Mucosa of stomach (tissue), 1 donor: ENCODE measurements around the gene DGKD.

Experiments used
- H3K27me3 ChIP-seq: one replicate; pipeline ENCODE4 v1.7.0; 2013; ENCODE audit warnings: mild to moderate bottlenecking, low read length; ENCODE audit not compliant: control insufficient read depth, insufficient read depth
- H3K36me3 ChIP-seq: one replicate; pipeline ENCODE4 v1.7.0; 2013; ENCODE audit warnings: low read length; ENCODE audit not compliant: control insufficient read depth, insufficient read depth
- H3K4me1 ChIP-seq: one replicate; pipeline ENCODE4 v1.7.0; 2013; ENCODE audit warnings: mild to moderate bottlenecking, low read length; ENCODE audit not compliant: control insufficient read depth, insufficient read depth
- H3K4me3 ChIP-seq: one replicate; pipeline ENCODE4 v1.7.0; 2013; ENCODE audit warnings: low read length
- H3K9ac ChIP-seq: one replicate; pipeline ENCODE4 v1.7.0; 2013; ENCODE audit warnings: mild to moderate bottlenecking, low read length, moderate library complexity
- H3K9me3 ChIP-seq: one replicate; pipeline ENCODE4 v1.7.0; 2013; ENCODE audit warnings: mild to moderate bottlenecking, low read length, moderate library complexity; ENCODE audit not compliant: control insufficient read depth
- donor health status: Pancreatic carcinoma.

Gene DGKD

GRCh38 chr2:233476651-233477547 lies 122.6 kb downstream of the DGKD start:
- Histone ChIP-seq H3K36me3 (no peaks in the 10 kb centered on the region), H3K4me1 (peaks cover 27% of the 10 kb centered on the region), H3K27me3 (no peaks in the 10 kb centered on the region)

GRCh38 chr2:233477548-233478433 lies 123.5 kb downstream of the DGKD start:
- Histone ChIP-seq H3K36me3 (no peaks in the 10 kb centered on the region), H3K9ac (no peak overlapping the region), H3K9me3 (no peaks in the 10 kb centered on the region), H3K4me3 (no peak overlapping the region), H3K4me1 (peaks cover 28% of the 10 kb centered on the region), H3K27me3 (no peaks in the 10 kb centered on the region)

More at GRCh38 chr2:233476651-233477547, 122.6 kb downstream of the DGKD start:
- Histone ChIP-seq H3K4me3 (no peak overlapping the region), H3K9me3 (no peaks in the 10 kb centered on the region), H3K9ac (no peak overlapping the region)

- peaks cover 28% of the 10 kb centered on the region for H3K4me1 ChIP-seq
- peak overlapping the region; percentile 53 for H3K9ac ChIP-seq
- no peaks in the 10 kb centered on the region for H3K27me3 ChIP-seq
- no peaks in the 10 kb centered on the region for H3K36me3 ChIP-seq
- no peaks in the 10 kb centered on the region for H3K9me3 ChIP-seq
- H3K4me3 ChIP-seq = no peak overlapping the region
Observed at GRCh38 chr2:233479616-233480489, 125.6 kb downstream of the DGKD start.

GRCh38 chr2:233480490-233481202 lies 126.4 kb downstream of the DGKD start:
- Histone ChIP-seq H3K27me3 (no peaks in the 10 kb centered on the region), H3K36me3 (no peaks in the 10 kb centered on the region), H3K9ac (peak overlapping the region; percentile 53), H3K4me1 (peaks cover 28% of the 10 kb centered on the region), H3K4me3 (no peak overlapping the region), H3K9me3 (no peaks in the 10 kb centered on the region)

GRCh38 chr2:233481368-233482142 lies 127.3 kb downstream of the DGKD start:
- H3K27me3 ChIP-seq = no peaks in the 10 kb centered on the region
- H3K4me3 ChIP-seq = no peak overlapping the region
- no peaks in the 10 kb centered on the region for H3K36me3 ChIP-seq
- peaks cover 28% of the 10 kb centered on the region for H3K4me1 ChIP-seq
- H3K9ac ChIP-seq = peak overlapping the region; percentile 36
- no peaks in the 10 kb centered on the region for H3K9me3 ChIP-seq

- Histone ChIP-seq H3K4me3 (no peak overlapping the region), H3K4me1 (peaks cover 28% of the 10 kb centered on the region), H3K27me3 (no peaks in the 10 kb centered on the region), H3K36me3 (no peaks in the 10 kb centered on the region), H3K9ac (no peak overlapping the region), H3K9me3 (no peaks in the 10 kb centered on the region)
Observed at GRCh38 chr2:233482616-233483015, 128.3 kb downstream of the DGKD start.

GRCh38 chr2:233485726-233486125 lies 131.4 kb downstream of the DGKD start:
- Histone ChIP-seq H3K27me3 (no peaks in the 10 kb centered on the region), H3K4me1 (peaks cover 13% of the 10 kb centered on the region), H3K36me3 (no peaks in the 10 kb centered on the region), H3K9ac (no peak overlapping the region), H3K9me3 (no peaks in the 10 kb centered on the region), H3K4me3 (no peak overlapping the region)

GRCh38 chr2:233486357-233486756 lies 132.1 kb downstream of the DGKD start:
- H3K4me3 ChIP-seq = no peak overlapping the region
- H3K27me3 ChIP-seq = no peaks in the 10 kb centered on the region
- peaks cover 7% of the 10 kb centered on the region for H3K4me1 ChIP-seq
- H3K36me3 ChIP-seq = no peaks in the 10 kb centered on the region
- H3K9me3 ChIP-seq = no peaks in the 10 kb centered on the region
- H3K9ac ChIP-seq = no peak overlapping the region

- no peak overlapping the region for H3K4me3 ChIP-seq
- no peaks in the 10 kb centered on the region for H3K9me3 ChIP-seq
- peaks cover under 1% of the 10 kb centered on the region for H3K4me1 ChIP-seq
- no peaks in the 10 kb centered on the region for H3K36me3 ChIP-seq
- no peak overlapping the region for H3K9ac ChIP-seq
- no peaks in the 10 kb centered on the region for H3K27me3 ChIP-seq
Observed at GRCh38 chr2:233486778-233487552, 132.7 kb downstream of the DGKD start.

GRCh38 chr2:233487748-233488345 lies 133.6 kb downstream of the DGKD start:
- Histone ChIP-seq H3K36me3 (no peaks in the 10 kb centered on the region), H3K27me3 (no peaks in the 10 kb centered on the region), H3K4me3 (no peak overlapping the region), H3K9ac (no peak overlapping the region), H3K9me3 (no peaks in the 10 kb centered on the region), H3K4me1 (no peaks in the 10 kb centered on the region)
